Endothelial cell of umbilical vein (primary cell): Measurements from ENCODE around the gene HES3.

Source experiments
- CTCF ChIP-seq, 2 donors: IDR thresholded peaks; 1 replicate in 1 of 2; 2 replicates in 1 of 2; pipeline ENCODE4 v1.5.1; 2011; ENCODE audit warnings: low read length in 2 of 2, mild to moderate bottlenecking in 2 of 2, moderate library complexity in 2 of 2, control low read depth in 1 of 2, inconsistent platforms in 1 of 2, low read depth in 1 of 2; ENCODE audit not compliant: insufficient read depth in 1 of 2; ENCODE audit errors: extremely low read depth in 1 of 2
- MAX ChIP-seq: IDR thresholded peaks from 2 replicates; pipeline ENCODE4 v1.6.1; 2011; ENCODE audit not compliant: insufficient read depth, insufficient read length
- POLR2A ChIP-seq: IDR thresholded peaks from 2 replicates; pipeline ENCODE4 v1.6.1; 2012; ENCODE audit warnings: low read depth, mild to moderate bottlenecking, control low read depth, low read length
- POLR2AphosphoS5 ChIP-seq: IDR thresholded peaks from 2 replicates; pipeline ENCODE4 v1.6.1; 2012; ENCODE audit warnings: low read depth, mild to moderate bottlenecking, control low read depth, low read length, moderate library complexity; ENCODE audit not compliant: insufficient read depth

- TF ChIP-seq POLR2A, result no peak
- TF ChIP-seq CTCF (IDR thresholded peaks at IDR 0.05; ENCODE audit: extremely low read depth in 1 of 2, insufficient read depth in 1 of 2, low read depth in 1 of 2, low read length in 2 of 2), result no peak
- TF ChIP-seq MAX, result no peak
- no peak for TF ChIP-seq POLR2AphosphoS5
These were observed 7.8 kb downstream of the HES3 start for GRCh38 chr1:6251681-6252373.
